ENCODE measurements around the gene C10orf95. TPM values are rescaled to one million over a fixed set of nuclear protein-coding genes. Genes with fewer than 3 reads are reported as not detected.

Gene C10orf95
- total and polyA plus RNA-seq, 2 donors (not counting 1 experiment from before 2014, with no cell fraction given), result 0.17 TPM; not detected in 1

- Histone ChIP-seq H3K4me1 (ENCODE audit: control insufficient read depth, extremely low read depth, insufficient read depth, low read length) (peaks cover 24% of the 10 kb centered on the region), H4K20me1 (ENCODE audit: control insufficient read depth, extremely low read depth, insufficient read depth, low read length) (peaks cover 2% of the 10 kb centered on the region), H3K9ac (ENCODE audit: insufficient read depth, low read length) (no peak overlapping the region), H3K79me2 (ENCODE audit: control insufficient read depth, insufficient read depth, low read length) (peaks cover 3% of the 10 kb centered on the region), H3K27me3 (ENCODE audit: control insufficient read depth, insufficient read depth, low read length) (peaks cover 14% of the 10 kb centered on the region), H3K4me2 (ENCODE audit: extremely low read depth, insufficient read depth, low read length) (peak overlapping the region; percentile 94), H3K27ac (ENCODE audit: insufficient read depth, low read length) (peak overlapping the region; percentile 74), H3K9me3 (ENCODE audit: control insufficient read depth, insufficient read depth, low read depth, low read length) (no peaks in the 10 kb centered on the region), H2AFZ (ENCODE audit: low read length) (peak overlapping the region; percentile 26), H3K4me3 (replicated peaks in 1 of 4; ENCODE audit: control extremely low read depth in 1 of 4, insufficient read depth in 1 of 4, low read depth in 3 of 4, low read length in 4 of 4) (peak overlapping the region; percentile 72 to 94 (median 92)), H3K36me3 (ENCODE audit: control insufficient read depth, insufficient read depth, low read length) (peaks cover 11% of the 10 kb centered on the region)
- TF ChIP-seq CTCF (conservative IDR thresholded peaks at IDR 0.05 in 1 of 2, IDR thresholded peaks at IDR 0.05 in 1 of 2; ENCODE audit: low read depth in 1 of 2, low read length in 2 of 2) (peak; percentile 56 to 80), EZH2 (IDR thresholded peaks at IDR 0.05; ENCODE audit: low read length, missing control alignments) (no peak)
- peak; percentile 62 to 71 for DNase-seq (ENCODE audit: low read depth in 2 of 2)
These were observed 28.7 kb downstream of the C10orf95 start for GRCh38 chr10:102422545-102423129.

- H3K27ac ChIP-seq (ENCODE audit: insufficient read depth, low read length), result peak overlapping the region; percentile 74
- H3K9me3 ChIP-seq (ENCODE audit: control insufficient read depth, insufficient read depth, low read depth, low read length), result no peaks in the 10 kb centered on the region
- H2AFZ ChIP-seq (ENCODE audit: low read length), result peak overlapping the region; percentile 90
- H3K79me2 ChIP-seq (ENCODE audit: control insufficient read depth, insufficient read depth, low read length), result peaks cover 3% of the 10 kb centered on the region
- peaks cover 11% of the 10 kb centered on the region for H3K36me3 ChIP-seq (ENCODE audit: control insufficient read depth, insufficient read depth, low read length)
- H3K9ac ChIP-seq (ENCODE audit: insufficient read depth, low read length), result peak overlapping the region; percentile 62
- H3K27me3 ChIP-seq (ENCODE audit: control insufficient read depth, insufficient read depth, low read length), result peaks cover 14% of the 10 kb centered on the region
- peak overlapping the region; percentile 94 for H3K4me2 ChIP-seq (ENCODE audit: extremely low read depth, insufficient read depth, low read length)
- no peak for DNase-seq (ENCODE audit: low read depth in 2 of 2)
- H3K4me1 ChIP-seq (ENCODE audit: control insufficient read depth, extremely low read depth, insufficient read depth, low read length), result peaks cover 24% of the 10 kb centered on the region
- TF ChIP-seq EZH2 (IDR thresholded peaks at IDR 0.05; ENCODE audit: low read length, missing control alignments), result no peak
- TF ChIP-seq CTCF (conservative IDR thresholded peaks at IDR 0.05 in 1 of 2, IDR thresholded peaks at IDR 0.05 in 1 of 2; ENCODE audit: low read depth in 1 of 2, low read length in 2 of 2), result no peak
- peak overlapping the region; percentile 72 to 94 (median 92) for H3K4me3 ChIP-seq (replicated peaks in 1 of 4; ENCODE audit: control extremely low read depth in 1 of 4, insufficient read depth in 1 of 4, low read depth in 3 of 4, low read length in 4 of 4)
- H4K20me1 ChIP-seq (ENCODE audit: control insufficient read depth, extremely low read depth, insufficient read depth, low read length), result peaks cover 2% of the 10 kb centered on the region
These were observed 29.4 kb downstream of the C10orf95 start for GRCh38 chr10:102421757-102422512.

GRCh38 chr10:102421507-102421756 is 29.9 kb downstream of the C10orf95 start:
- Histone ChIP-seq H3K79me2 (ENCODE audit: control insufficient read depth, insufficient read depth, low read length) (peaks cover 3% of the 10 kb centered on the region), H3K9me3 (ENCODE audit: control insufficient read depth, insufficient read depth, low read depth, low read length) (no peaks in the 10 kb centered on the region), H3K4me2 (ENCODE audit: extremely low read depth, insufficient read depth, low read length) (peak overlapping the region; percentile 94), H2AFZ (ENCODE audit: low read length) (peak overlapping the region; percentile 90), H3K4me1 (ENCODE audit: control insufficient read depth, extremely low read depth, insufficient read depth, low read length) (peaks cover 22% of the 10 kb centered on the region), H3K27ac (ENCODE audit: insufficient read depth, low read length) (peak overlapping the region; percentile 74), H3K4me3 (replicated peaks in 1 of 4; ENCODE audit: control extremely low read depth in 1 of 4, insufficient read depth in 1 of 4, low read depth in 3 of 4, low read length in 4 of 4) (peak overlapping the region; percentile 72 to 94 (median 92)), H3K9ac (ENCODE audit: insufficient read depth, low read length) (peak overlapping the region; percentile 62), H3K27me3 (ENCODE audit: control insufficient read depth, insufficient read depth, low read length) (peaks cover 14% of the 10 kb centered on the region), H3K36me3 (ENCODE audit: control insufficient read depth, insufficient read depth, low read length) (peaks cover 11% of the 10 kb centered on the region), H4K20me1 (ENCODE audit: control insufficient read depth, extremely low read depth, insufficient read depth, low read length) (peaks cover 1% of the 10 kb centered on the region)
- no peak for DNase-seq (ENCODE audit: low read depth in 2 of 2)
- TF ChIP-seq EZH2 (IDR thresholded peaks at IDR 0.05; ENCODE audit: low read length, missing control alignments) (no peak), CTCF (conservative IDR thresholded peaks at IDR 0.05 in 1 of 2, IDR thresholded peaks at IDR 0.05 in 1 of 2; ENCODE audit: low read depth in 1 of 2, low read length in 2 of 2) (no peak)
